SU-DHL-6 (cell line): ENCODE measurements around the gene RSPO3.

ENCODE experiments used
- H2AFZ ChIP-seq: fragments of 200-600 bp; sonication (generic); 2 replicates; pipeline ENCODE4 v1.6.1; 2014; ENCODE audit warnings: low read depth, mild to moderate bottlenecking, moderate library complexity, mixed read lengths, antibody characterized with exemption, low read length; ENCODE audit not compliant: severe bottlenecking
- H3F3A ChIP-seq: fragments of 200-600 bp; shearing (Covaris generic); 2 replicates; pipeline ENCODE4 v1.6.0; 2016; ENCODE audit warnings: antibody characterized with exemption, mild to moderate bottlenecking; ENCODE audit not compliant: insufficient read depth
- H3K27ac ChIP-seq: fragments of 200-600 bp; sonication (generic); 2 replicates; pipeline ENCODE4 v1.5.1; 2016; ENCODE audit warnings: low read depth, mild to moderate bottlenecking, low read length, moderate library complexity, mixed read lengths
- H3K27me3 ChIP-seq: fragments of 200-600 bp; sonication (generic), shearing (Covaris generic); 2 replicates; pipeline ENCODE4 v1.6.0; 2014; ENCODE audit warnings: mild to moderate bottlenecking, low read length
- H3K36me3 ChIP-seq: fragments of 200-600 bp; sonication (generic); 2 replicates; pipeline ENCODE4 v1.6.1; 2014; ENCODE audit warnings: mild to moderate bottlenecking, low read length, mixed read lengths
- H3K4me2 ChIP-seq: fragments of 300-600, 200-600 bp; shearing (Covaris generic), sonication (generic); 2 replicates; pipeline ENCODE4 v1.6.0; 2014; ENCODE audit warnings: low read length, low read depth, mild to moderate bottlenecking; ENCODE audit not compliant: poor library complexity, severe bottlenecking
- H3K4me3 ChIP-seq: fragments of 200-600 bp; sonication (generic); 2 replicates; pipeline ENCODE4 v1.5.1; 2014; ENCODE audit warnings: antibody characterized with exemption, low read length, mild to moderate bottlenecking, mixed read lengths; ENCODE audit not compliant: insufficient read depth, poor library complexity, severe bottlenecking
- H3K79me2 ChIP-seq: fragments of 200-600 bp; sonication (generic); 2 replicates; pipeline ENCODE4 v1.6.1; 2014; ENCODE audit warnings: mild to moderate bottlenecking, low read length, moderate library complexity; ENCODE audit not compliant: insufficient read depth
- H3K9ac ChIP-seq: fragments of 200-600 bp; sonication (generic); 2 replicates; pipeline ENCODE4 v1.7.0; 2014; ENCODE audit warnings: mild to moderate bottlenecking, low read length
- H3K9me2 ChIP-seq: fragments of 200-600 bp; sonication (generic); replicated peaks from 2 replicates; pipeline ENCODE4 v1.6.1; 2014; ENCODE audit warnings: low read length; ENCODE audit not compliant: insufficient read depth
- H3K9me3 ChIP-seq: fragments of 200-600 bp; sonication (generic); 2 replicates; pipeline ENCODE4 v1.6.1; 2014; ENCODE audit warnings: low read length, mixed read lengths; ENCODE audit not compliant: insufficient read depth
- H4K20me1 ChIP-seq: fragments of 200-600 bp; sonication (generic); 2 replicates; pipeline ENCODE4 v1.6.1; 2014; ENCODE audit warnings: low read depth, mild to moderate bottlenecking, antibody characterized with exemption, low read length, moderate library complexity, mixed read lengths
- CTCF ChIP-seq: fragments of 200-600 bp; sonication (generic); IDR thresholded peaks from one replicate; pipeline ENCODE4 v1.5.1; 2017; ENCODE audit warnings: antibody characterized with exemption, mild to moderate bottlenecking, low read length, moderate library complexity; ENCODE audit not compliant: insufficient read depth, poor library complexity, severe bottlenecking
- EZH2phosphoT487 ChIP-seq: fragments of 200-600 bp; sonication (generic), shearing (Covaris generic); conservative IDR thresholded peaks from 2 replicates; pipeline ENCODE4 v1.6.1; 2018; ENCODE audit warnings: mild to moderate bottlenecking, antibody characterized with exemption, low read length, moderate library complexity, mixed read lengths

RSPO3 gene

GRCh38 chr6:127076466-127076865 lies 42.0 kb upstream of the RSPO3 start:
- TF ChIP-seq EZH2phosphoT487 (no peak), CTCF (no peak)
- H3K9ac ChIP-seq, result no peak overlapping the region
- no peak overlapping the region for H3K27ac ChIP-seq
- H3K36me3 ChIP-seq, result no peaks in the 10 kb centered on the region
- no peaks in the 10 kb centered on the region for H4K20me1 ChIP-seq
- H3K4me2 ChIP-seq, result no peak overlapping the region
- no peaks in the 10 kb centered on the region for H3F3A ChIP-seq
- H3K27me3 ChIP-seq, result no peaks in the 10 kb centered on the region
- H3K9me3 ChIP-seq, result no peaks in the 10 kb centered on the region
- no peaks in the 10 kb centered on the region for H3K9me2 ChIP-seq
- no peak overlapping the region for H3K4me3 ChIP-seq
- no peak overlapping the region for H2AFZ ChIP-seq
- no peaks in the 10 kb centered on the region for H3K79me2 ChIP-seq

- no peaks in the 10 kb centered on the region for H3K36me3 ChIP-seq
- no peak overlapping the region for H3K27ac ChIP-seq
- H3K27me3 ChIP-seq, result no peaks in the 10 kb centered on the region
- H3K4me3 ChIP-seq, result no peak overlapping the region
- H3K9me3 ChIP-seq, result no peaks in the 10 kb centered on the region
- TF ChIP-seq CTCF (no peak), EZH2phosphoT487 (no peak)
- no peaks in the 10 kb centered on the region for H3K79me2 ChIP-seq
- no peak overlapping the region for H3K9ac ChIP-seq
- no peaks in the 10 kb centered on the region for H3F3A ChIP-seq
- no peaks in the 10 kb centered on the region for H3K9me2 ChIP-seq
- H4K20me1 ChIP-seq, result no peaks in the 10 kb centered on the region
- no peak overlapping the region for H3K4me2 ChIP-seq
- no peak overlapping the region for H2AFZ ChIP-seq
These were observed 40.6 kb upstream of the RSPO3 start for GRCh38 chr6:127077886-127078285.

GRCh38 chr6:127078669-127079068 lies 39.8 kb upstream of the RSPO3 start:
- Histone ChIP-seq H3K4me3 (no peak overlapping the region), H3K27me3 (no peaks in the 10 kb centered on the region), H3K27ac (no peak overlapping the region), H4K20me1 (no peaks in the 10 kb centered on the region), H3K9ac (no peak overlapping the region), H3K9me3 (no peaks in the 10 kb centered on the region), H3K9me2 (no peaks in the 10 kb centered on the region), H3K36me3 (no peaks in the 10 kb centered on the region), H2AFZ (no peak overlapping the region), H3K4me2 (no peak overlapping the region), H3F3A (no peaks in the 10 kb centered on the region), H3K79me2 (no peaks in the 10 kb centered on the region)
- no peak for TF ChIP-seq CTCF
- TF ChIP-seq EZH2phosphoT487, result no peak

GRCh38 chr6:127079681-127080080 lies 38.8 kb upstream of the RSPO3 start:
- H3K9me2 ChIP-seq, result no peaks in the 10 kb centered on the region
- H3K27me3 ChIP-seq, result no peaks in the 10 kb centered on the region
- no peak for TF ChIP-seq EZH2phosphoT487
- TF ChIP-seq CTCF, result no peak
- H3K9ac ChIP-seq, result no peak overlapping the region
- no peak overlapping the region for H3K4me2 ChIP-seq
- H3K27ac ChIP-seq, result no peak overlapping the region
- H3K4me3 ChIP-seq, result no peak overlapping the region
- H4K20me1 ChIP-seq, result no peaks in the 10 kb centered on the region
- H3K79me2 ChIP-seq, result no peaks in the 10 kb centered on the region
- no peaks in the 10 kb centered on the region for H3K36me3 ChIP-seq
- H3F3A ChIP-seq, result no peaks in the 10 kb centered on the region
- H3K9me3 ChIP-seq, result no peaks in the 10 kb centered on the region
- H2AFZ ChIP-seq, result no peak overlapping the region
